Neuronal stem cell (in vitro differentiated cells): Measurements from ENCODE around the gene IFITM2.
"Not testable (repeated sequence)": the region's sequence is repeated elsewhere in the genome, so short reads cannot be mapped to it uniquely, and the experiment has no call there.

Experiments
- DNase-seq: peaks from one replicate; pipeline ENCODE4 v3.0.0-alpha.2; 2013; ENCODE audit warnings: low spot score
- H2AFZ ChIP-seq: one replicate; pipeline ENCODE4 v1.6.1; 2013; ENCODE audit warnings: mild to moderate bottlenecking, low read length, inconsistent platforms
- H2AK5ac ChIP-seq: 2 replicates; pipeline ENCODE4 v1.6.1; 2013; ENCODE audit warnings: low read depth, mild to moderate bottlenecking, inconsistent platforms, low read length, moderate library complexity, mixed read lengths
- H2BK120ac ChIP-seq: 2 replicates; pipeline ENCODE4 v1.6.1; 2013; ENCODE audit warnings: low read depth, mild to moderate bottlenecking, inconsistent platforms, low read length, moderate library complexity, mixed read lengths
- H2BK12ac ChIP-seq: one replicate; pipeline ENCODE4 v1.6.1; 2013; ENCODE audit warnings: low read length, inconsistent platforms
- H2BK15ac ChIP-seq: 2 replicates; pipeline ENCODE4 v1.6.1; 2013; ENCODE audit warnings: mild to moderate bottlenecking, low read length, inconsistent platforms, mixed read lengths
- H2BK5ac ChIP-seq: one replicate; pipeline ENCODE4 v1.6.1; 2013; ENCODE audit warnings: inconsistent platforms, mild to moderate bottlenecking, low read length, moderate library complexity
- H3K14ac ChIP-seq: one replicate; pipeline ENCODE4 v1.6.1; 2013; ENCODE audit warnings: low read length, inconsistent platforms
- H3K18ac ChIP-seq: 2 replicates; pipeline ENCODE4 v1.6.1; 2013; ENCODE audit warnings: low read length, inconsistent platforms
- H3K23ac ChIP-seq: 2 replicates; pipeline ENCODE4 v1.6.1; 2013; ENCODE audit warnings: low read depth, mild to moderate bottlenecking, mixed read lengths, low read length, inconsistent platforms; ENCODE audit not compliant: poor library complexity
- H3K27ac ChIP-seq: replicated peaks from 3 replicates; pipeline ENCODE4 v1.5.1; 2013; ENCODE audit warnings: low read length, inconsistent platforms
- H3K27me3 ChIP-seq, 3 experiments: 2 replicates each; pipeline ENCODE4 v1.6.1; 2013; ENCODE audit warnings: low read length in 3 of 3, mild to moderate bottlenecking in 2 of 3, inconsistent platforms in 1 of 3, low read depth in 1 of 3, mixed read lengths in 1 of 3, moderate library complexity in 1 of 3; ENCODE audit not compliant: control insufficient read depth in 3 of 3, insufficient read depth in 3 of 3
- H3K36me3 ChIP-seq, 2 donors: replicated peaks in 1 of 2; 2 replicates each; pipeline ENCODE4 v1.6.1; 2013; ENCODE audit warnings: low read length in 2 of 2; ENCODE audit not compliant: control insufficient read depth in 2 of 2, insufficient read depth in 2 of 2
- H3K4ac ChIP-seq: 2 replicates; pipeline ENCODE4 v1.6.1; 2013; ENCODE audit warnings: inconsistent platforms, mild to moderate bottlenecking, low read length, moderate library complexity
- H3K4me1 ChIP-seq, 2 donors: 1 replicate in 1 of 2; 2 replicates in 1 of 2; pipeline ENCODE4 v1.6.1; 2013; ENCODE audit warnings: low read length in 2 of 2, low read depth in 1 of 2; ENCODE audit not compliant: control insufficient read depth in 2 of 2, insufficient read depth in 1 of 2
- H3K4me2 ChIP-seq: one replicate; pipeline ENCODE4 v1.6.1; 2013; ENCODE audit warnings: mild to moderate bottlenecking, low read length, inconsistent platforms; ENCODE audit not compliant: insufficient read depth, poor library complexity, severe bottlenecking
- H3K4me3 ChIP-seq, 2 donors: 2 replicates each; pipeline ENCODE4 v1.5.1; 2013; ENCODE audit warnings: low read length in 2 of 2, mild to moderate bottlenecking in 2 of 2, inconsistent platforms in 1 of 2, moderate library complexity in 1 of 2
- H3K79me1 ChIP-seq: one replicate; pipeline ENCODE4 v1.6.1; 2013; ENCODE audit warnings: low read depth, mild to moderate bottlenecking, inconsistent platforms, low read length, moderate library complexity
- H3K9ac ChIP-seq: one replicate; pipeline ENCODE4 v1.6.1; 2013; ENCODE audit warnings: mild to moderate bottlenecking, low read depth, low read length, inconsistent platforms; ENCODE audit not compliant: poor library complexity
- H3K9me3 ChIP-seq, 2 donors: replicated peaks in 1 of 2; 2 replicates each; pipeline versions ENCODE3 to v1.6.1; 2013; ENCODE audit warnings: low read length in 2 of 2, mild to moderate bottlenecking in 2 of 2, inconsistent platforms in 1 of 2, low read depth in 1 of 2, mixed read lengths in 1 of 2, moderate library complexity in 1 of 2; ENCODE audit not compliant: control insufficient read depth in 2 of 2, insufficient read depth in 1 of 2
- H4K8ac ChIP-seq: one replicate; pipeline ENCODE4 v1.6.1; 2013; ENCODE audit warnings: low read depth, mild to moderate bottlenecking, inconsistent platforms, low read length, moderate library complexity
- H4K91ac ChIP-seq: one replicate; pipeline ENCODE4 v1.6.1; 2013; ENCODE audit warnings: low read length, low read depth, mild to moderate bottlenecking, inconsistent platforms; ENCODE audit not compliant: poor library complexity
- WGBS, 2 donors: extraction: QIAGEN DNeasy Blood & Tissue Kit; methylation state at CpG; one replicate each; pipeline ENCODE4 v1.1.7; 2013; ENCODE audit warnings: missing lambda C conversion rate in 2 of 2, mixed read lengths in 1 of 2; ENCODE audit not compliant: insufficient read length in 2 of 2, insufficient replicate concordance in 1 of 2; ENCODE audit errors: extremely low coverage in 2 of 2; 5-methylcytosine and 5-hydroxymethylcytosine counted together

IFITM2 gene

GRCh38 chr11:326842-327580, 19.4 kb downstream of the IFITM2 start:
- Histone ChIP-seq H2BK15ac (peak overlapping the region; percentile 60), H3K4me2 (no peak overlapping the region), H3K79me1 (no peaks in the 10 kb centered on the region), H3K9me3 (peaks cover 0 to 9% of the 10 kb centered on the region in 2 donors), H4K8ac (no peak overlapping the region), H3K18ac (peak overlapping the region; percentile 81), H3K27me3 (no peaks in the 10 kb centered on the region), H2BK12ac (peak overlapping the region; percentile 88), H2AFZ (peak overlapping the region; percentile 74), H3K4ac (peak overlapping the region; percentile 91), H3K14ac (no peak overlapping the region), H3K23ac (no peak overlapping the region), H2AK5ac (peak overlapping the region; percentile 100), H3K36me3 (no peaks in the 10 kb centered on the region), H2BK120ac (peak overlapping the region; percentile 76), H3K4me3 (no peak overlapping the region), H3K27ac (no peak overlapping the region), H4K91ac (no peak overlapping the region), H3K9ac (peak overlapping the region; percentile 56), H2BK5ac (peak overlapping the region; percentile 54), H3K4me1 (peaks cover 3 to 23% of the 10 kb centered on the region in 2 donors)
- DNase-seq = no peak
- WGBS, 2 donors = no CpG with 5 or more reads among the region's 19 CpGs

GRCh38 chr11:327581-327923, 19.9 kb downstream of the IFITM2 start:
- H3K36me3 ChIP-seq = no peaks in the 10 kb centered on the region
- no peak overlapping the region for H2BK5ac ChIP-seq
- H3K9ac ChIP-seq = no peak overlapping the region
- peaks cover 3 to 23% of the 10 kb centered on the region in 2 donors for H3K4me1 ChIP-seq
- no peak overlapping the region for H3K4me2 ChIP-seq
- no peak overlapping the region for H3K4ac ChIP-seq
- H3K79me1 ChIP-seq = no peaks in the 10 kb centered on the region
- H4K91ac ChIP-seq = no peak overlapping the region
- H2BK15ac ChIP-seq = no peak overlapping the region
- H2BK120ac ChIP-seq = no peak overlapping the region
- no peak overlapping the region for H3K14ac ChIP-seq
- H3K27ac ChIP-seq = no peak overlapping the region
- no peaks in the 10 kb centered on the region for H3K27me3 ChIP-seq
- H3K9me3 ChIP-seq = peaks cover 0 to 10% of the 10 kb centered on the region in 2 donors
- H4K8ac ChIP-seq = no peak overlapping the region
- H2BK12ac ChIP-seq = no peak overlapping the region
- no peak for DNase-seq
- WGBS, 2 donors = no CpG with 5 or more reads among the region's 3 CpGs
- H2AK5ac ChIP-seq = peak overlapping the region; percentile 100
- no peak overlapping the region for H2AFZ ChIP-seq
- H3K18ac ChIP-seq = no peak overlapping the region
- no peak overlapping the region for H3K4me3 ChIP-seq
- no peak overlapping the region for H3K23ac ChIP-seq

- Histone ChIP-seq H3K23ac (no peak overlapping the region), H3K4me2 (no peak overlapping the region), H3K4me3 (no peak overlapping the region), H3K79me1 (no peaks in the 10 kb centered on the region), H2BK15ac (no peak overlapping the region), H4K91ac (no peak overlapping the region), H3K27ac (no peak overlapping the region), H2AFZ (no peak overlapping the region), H3K4me1 (peaks cover 3 to 23% of the 10 kb centered on the region in 2 donors), H2AK5ac (peak overlapping the region; percentile 78), H2BK12ac (no peak overlapping the region), H4K8ac (no peak overlapping the region), H3K9ac (no peak overlapping the region), H3K27me3 (no peaks in the 10 kb centered on the region), H3K14ac (no peak overlapping the region), H3K18ac (peak overlapping the region; percentile 81), H3K4ac (peak overlapping the region; percentile 71), H3K36me3 (no peaks in the 10 kb centered on the region), H2BK120ac (no peak overlapping the region), H3K9me3 (peaks cover 1 to 15% of the 10 kb centered on the region in 2 donors), H2BK5ac (peak overlapping the region; percentile 72)
- DNase-seq = no peak
- no CpG with 5 or more reads among the region's 13 CpGs for WGBS, 2 donors
Measured at GRCh38 chr11:328012-328411, 20.4 kb downstream of the IFITM2 start.

GRCh38 chr11:328516-329100, 21.0 kb downstream of the IFITM2 start:
- H3K9me3 ChIP-seq = peaks cover 3 to 18% of the 10 kb centered on the region in 2 donors

More at GRCh38 chr11:328516-329100, 21.0 kb downstream of the IFITM2 start:
- not testable (repeated sequence) for H3K27ac ChIP-seq, H3K18ac ChIP-seq, H3K14ac ChIP-seq, DNase-seq, H3K4me3 ChIP-seq, H4K91ac ChIP-seq, H3K27me3 ChIP-seq, H2BK15ac ChIP-seq, H3K23ac ChIP-seq, H2BK5ac ChIP-seq, H2AFZ ChIP-seq, H2AK5ac ChIP-seq, H2BK12ac ChIP-seq, H3K79me1 ChIP-seq, H3K9ac ChIP-seq, H2BK120ac ChIP-seq, H3K4ac ChIP-seq, H4K8ac ChIP-seq, H3K4me2 ChIP-seq, H3K36me3 ChIP-seq
- H3K4me1 ChIP-seq = peaks cover 7 to 24% of the 10 kb centered on the region in 2 donors
- no CpG with 5 or more reads among the region's 15 CpGs for WGBS, 2 donors
